ENCODE results near the gene ITSN2. TPM values are rescaled to one million over a fixed set of nuclear protein-coding genes. Genes with fewer than 3 reads are reported as not detected.
"Not testable (repeated sequence)": the region's sequence is repeated elsewhere in the genome, so short reads cannot be mapped to it uniquely, and the experiment has no call there.

The ITSN2 gene
- total RNA-seq, 1 donor from 2014 or later, result 6.4 TPM

DNA sequence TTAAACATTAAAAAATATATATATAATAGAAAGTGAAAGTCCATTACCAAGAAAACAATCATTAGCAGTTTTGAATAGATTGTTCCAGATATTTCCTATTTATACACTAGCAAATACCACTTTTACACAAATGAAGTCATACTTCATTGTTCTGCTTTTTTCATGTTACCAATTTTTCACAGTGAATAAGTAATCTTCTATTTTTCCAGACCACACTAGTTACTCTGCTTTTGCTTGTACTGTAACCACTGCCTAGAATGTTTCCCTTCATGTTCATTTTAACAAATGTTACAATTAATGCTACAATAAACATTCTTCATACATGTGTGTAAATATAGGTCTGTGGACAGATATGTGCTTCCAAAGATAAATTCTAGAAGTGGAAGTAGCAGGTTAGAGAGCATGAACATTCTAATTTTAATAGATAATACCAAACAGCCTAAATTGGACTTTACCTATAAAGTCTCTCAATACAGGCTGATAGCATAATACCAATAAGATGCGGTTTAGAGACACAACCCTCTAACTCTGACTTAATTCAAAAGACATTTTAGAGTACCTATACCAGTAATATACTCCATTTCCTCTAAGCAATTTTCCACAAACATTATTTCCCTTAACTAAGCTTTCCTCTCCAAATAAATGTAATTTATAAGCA lies 17.0 kb downstream of the ITSN2 start:
- Mint-ChIP-seq H3K36me3 (ENCODE audit: unreplicated experiment) (no peaks in the 10 kb centered on the region), H3K9me3 (ENCODE audit: unreplicated experiment) (no peaks in the 10 kb centered on the region), H3K27me3 (ENCODE audit: unreplicated experiment) (no peaks in the 10 kb centered on the region), H3K27ac (ENCODE audit: unreplicated experiment) (no peak overlapping the region), H3K4me1 (ENCODE audit: low read depth, unreplicated experiment) (no peaks in the 10 kb centered on the region), H3K4me3 (ENCODE audit: unreplicated experiment) (no peak overlapping the region)
- no peak for DNase-seq
- TF ChIP-seq, protein P1, sequence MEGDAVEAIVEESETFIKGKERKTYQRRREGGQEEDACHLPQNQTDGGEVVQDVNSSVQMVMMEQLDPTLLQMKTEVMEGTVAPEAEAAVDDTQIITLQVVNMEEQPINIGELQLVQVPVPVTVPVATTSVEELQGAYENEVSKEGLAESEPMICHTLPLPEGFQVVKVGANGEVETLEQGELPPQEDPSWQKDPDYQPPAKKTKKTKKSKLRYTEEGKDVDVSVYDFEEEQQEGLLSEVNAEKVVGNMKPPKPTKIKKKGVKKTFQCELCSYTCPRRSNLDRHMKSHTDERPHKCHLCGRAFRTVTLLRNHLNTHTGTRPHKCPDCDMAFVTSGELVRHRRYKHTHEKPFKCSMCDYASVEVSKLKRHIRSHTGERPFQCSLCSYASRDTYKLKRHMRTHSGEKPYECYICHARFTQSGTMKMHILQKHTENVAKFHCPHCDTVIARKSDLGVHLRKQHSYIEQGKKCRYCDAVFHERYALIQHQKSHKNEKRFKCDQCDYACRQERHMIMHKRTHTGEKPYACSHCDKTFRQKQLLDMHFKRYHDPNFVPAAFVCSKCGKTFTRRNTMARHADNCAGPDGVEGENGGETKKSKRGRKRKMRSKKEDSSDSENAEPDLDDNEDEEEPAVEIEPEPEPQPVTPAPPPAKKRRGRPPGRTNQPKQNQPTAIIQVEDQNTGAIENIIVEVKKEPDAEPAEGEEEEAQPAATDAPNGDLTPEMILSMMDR (IDR thresholded peaks at IDR 0.05; ENCODE audit: partially characterized antibody, unreplicated experiment), result no peak

- H3K27ac Mint-ChIP-seq (ENCODE audit: unreplicated experiment), result no peak overlapping the region
- no peak overlapping the region for H3K4me3 Mint-ChIP-seq (ENCODE audit: unreplicated experiment)
- no peaks in the 10 kb centered on the region for H3K27me3 Mint-ChIP-seq (ENCODE audit: unreplicated experiment)
- no peaks in the 10 kb centered on the region for H3K4me1 Mint-ChIP-seq (ENCODE audit: low read depth, unreplicated experiment)
- peaks cover 2% of the 10 kb centered on the region for H3K9me3 Mint-ChIP-seq (ENCODE audit: unreplicated experiment)
- no peaks in the 10 kb centered on the region for H3K36me3 Mint-ChIP-seq (ENCODE audit: unreplicated experiment)
- TF ChIP-seq, protein P1 (IDR thresholded peaks at IDR 0.05; ENCODE audit: partially characterized antibody, unreplicated experiment), result no peak
- no peak for DNase-seq
Observed at GRCh38 chr2:24342110-24342910, 18.0 kb downstream of the ITSN2 start.

DNA sequence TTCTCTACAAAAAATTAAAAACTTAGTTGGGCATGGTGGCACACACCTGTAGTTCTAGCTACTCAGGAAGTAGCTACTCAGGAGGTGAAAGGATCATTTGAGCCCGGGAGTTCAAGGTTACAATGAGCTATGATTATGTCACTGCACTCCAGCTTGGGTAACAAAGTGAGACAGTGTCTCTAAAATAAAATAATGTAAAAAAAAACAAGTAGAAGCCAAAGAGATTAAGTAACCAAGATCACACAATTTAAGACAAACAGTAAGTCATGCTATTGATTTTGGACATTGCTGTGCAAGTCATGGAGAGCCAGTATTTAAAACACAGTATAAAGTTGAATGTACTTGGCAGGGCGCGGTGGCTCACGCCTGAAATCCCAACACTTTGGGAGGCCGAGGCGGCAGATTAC lies 20.5 kb downstream of the ITSN2 start:
- TF ChIP-seq, protein P1 (IDR thresholded peaks at IDR 0.05; ENCODE audit: partially characterized antibody, unreplicated experiment), result no peak
- H3K9me3 Mint-ChIP-seq (ENCODE audit: unreplicated experiment), result peaks cover 2% of the 10 kb centered on the region
- no peak overlapping the region for H3K4me3 Mint-ChIP-seq (ENCODE audit: unreplicated experiment)
- no peaks in the 10 kb centered on the region for H3K4me1 Mint-ChIP-seq (ENCODE audit: low read depth, unreplicated experiment)
- no peak for DNase-seq
- no peaks in the 10 kb centered on the region for H3K27me3 Mint-ChIP-seq (ENCODE audit: unreplicated experiment)
- H3K27ac Mint-ChIP-seq (ENCODE audit: unreplicated experiment), result no peak overlapping the region
- H3K36me3 Mint-ChIP-seq (ENCODE audit: unreplicated experiment), result no peaks in the 10 kb centered on the region

GRCh38 chr2:24339098-24339497 lies 21.2 kb downstream of the ITSN2 start:
- H3K27ac Mint-ChIP-seq (ENCODE audit: unreplicated experiment); DNase-seq; H3K27me3 Mint-ChIP-seq (ENCODE audit: unreplicated experiment); H3K36me3 Mint-ChIP-seq (ENCODE audit: unreplicated experiment); H3K4me1 Mint-ChIP-seq (ENCODE audit: low read depth, unreplicated experiment); H3K4me3 Mint-ChIP-seq (ENCODE audit: unreplicated experiment); H3K9me3 Mint-ChIP-seq (ENCODE audit: unreplicated experiment): not testable (repeated sequence)

GRCh38 chr2:24337890-24338289 lies 22.4 kb downstream of the ITSN2 start:
- TF ChIP-seq, protein P1 (IDR thresholded peaks at IDR 0.05; ENCODE audit: partially characterized antibody, unreplicated experiment), result no peak
- Mint-ChIP-seq H3K27me3 (ENCODE audit: unreplicated experiment) (no peaks in the 10 kb centered on the region), H3K36me3 (ENCODE audit: unreplicated experiment) (no peaks in the 10 kb centered on the region), H3K4me1 (ENCODE audit: low read depth, unreplicated experiment) (no peaks in the 10 kb centered on the region), H3K9me3 (ENCODE audit: unreplicated experiment) (peaks cover 2% of the 10 kb centered on the region), H3K4me3 (ENCODE audit: unreplicated experiment) (no peak overlapping the region), H3K27ac (ENCODE audit: unreplicated experiment) (no peak overlapping the region)
- no peak for DNase-seq

Data from glutamatergic neuron (in vitro differentiated cells).